HL-60/S4 treated with phorbol 12-myristate 13-acetate at 8.2 ng/mL for 4 days and 3 days (cell line): ENCODE results near the gene NHLRC4.

Experiments used
- in situ Hi-C: fragments of 300-500 bp; cut with MboI; formaldehyde crosslinking; loops from 2 replicates; pipeline ENCODE4 v1.15.0; 2022; ENCODE audit warnings: low sequenced_read_pairs

Gene NHLRC4

GRCh38 chr16:530111-530817, 36.5 kb upstream of the NHLRC4 start:
- in situ Hi-C loops, result no loop called here

GRCh38 chr16:531494-532125, 35.2 kb upstream of the NHLRC4 start:
- in situ Hi-C loops, result no loop called here

- in situ Hi-C loops, result no loop called here
These were observed 33.2 kb upstream of the NHLRC4 start for GRCh38 chr16:533391-534123.

GRCh38 chr16:534135-534534, 32.7 kb upstream of the NHLRC4 start:
- in situ Hi-C loops, result no loop called here

GRCh38 chr16:534856-535445, 31.9 kb upstream of the NHLRC4 start:
- in situ Hi-C loops, result no loop called here

- in situ Hi-C loops, result no loop called here
These were observed 31.1 kb upstream of the NHLRC4 start for GRCh38 chr16:535446-536405.

GRCh38 chr16:536746-537145, 30.1 kb upstream of the NHLRC4 start:
- in situ Hi-C loops, result no loop called here

GRCh38 chr16:537415-538335, 29.1 kb upstream of the NHLRC4 start:
- in situ Hi-C loops, result no loop called here

GRCh38 chr16:539901-540530, 26.8 kb upstream of the NHLRC4 start:
- in situ Hi-C loops, result no loop called here

GRCh38 chr16:540645-541340, 26.0 kb upstream of the NHLRC4 start:
- in situ Hi-C loops, result no loop called here

- in situ Hi-C loops, result no loop called here
These were observed 23.3 kb upstream of the NHLRC4 start for GRCh38 chr16:543301-544164.

GRCh38 chr16:544517-544916, 22.3 kb upstream of the NHLRC4 start:
- in situ Hi-C loops, result no loop called here

GRCh38 chr16:546909-547770, 19.7 kb upstream of the NHLRC4 start:
- in situ Hi-C loops, result no loop called here

GRCh38 chr16:548586-548985, 18.2 kb upstream of the NHLRC4 start:
- in situ Hi-C loops, result no loop called here

GRCh38 chr16:549544-550263, 17.1 kb upstream of the NHLRC4 start:
- in situ Hi-C loops, result no loop called here

- in situ Hi-C loops, result no loop called here
These were observed 15.6 kb upstream of the NHLRC4 start for GRCh38 chr16:551210-551609.
